HepG2 (cell line): Measurements from ENCODE around the gene FAM53B. TPM values are rescaled to one million over a fixed set of nuclear protein-coding genes. Genes with fewer than 3 reads are reported as not detected.

ENCODE experiments used
- ATAC-seq: fragments of 200-7000 bp; cut with Tn5 transposase; 3 replicates; pipeline ENCODE4 v1.9.1; 2020; ENCODE audit warnings: mild to moderate bottlenecking, moderate library complexity
- BruUV-seq: library from RNA; stranded (reverse); fragments of 400-500 nt; replicated peaks from 2 replicates; lab custom pipeline; 2021; lab: Mats Ljungman, UMichigan
- CTCF ChIA-PET: fragments of 300-600 bp; formaldehyde crosslinking; extraction: SDS; loops from one replicate; lab custom pipeline; 2021; ENCODE audit warnings: low total read pairs, inconsistent platforms, low intra/inter-chr PET ratio; lab: Yijun Ruan, JAX
- POLR2A ChIA-PET: fragments of 350-600 bp; sonication (Branson Sonifier 250); formaldehyde crosslinking; loops from one replicate; lab custom pipeline; 2020; ENCODE audit warnings: antibody characterized with exemption, inconsistent platforms; lab: Yijun Ruan, JAX
- DNase-seq: peaks from one replicate; pipeline ENCODE4 v3.0.0-alpha.2; 2015; ENCODE audit warnings: low spot score
- FAIRE-seq: peaks from 3 replicates; lab custom pipeline; 2011; peaks lifted over from hg19 to GRCh38; lab: Jason Lieb, UNC
- H2AFZ ChIP-seq: one replicate; pipeline ENCODE4 v1.6.1; 2011; ENCODE audit warnings: low read length, inconsistent platforms
- H3K27ac ChIP-seq: fragments of 300-600 bp; 3 replicates; pipeline ENCODE4 v1.8.0; 2011; ENCODE audit warnings: mixed run types, mild to moderate bottlenecking, mixed read lengths, low read length, inconsistent platforms; ENCODE audit not compliant: insufficient read depth; ENCODE audit errors: extremely low read length
- H3K27me3 ChIP-seq, 2 experiments: fragments of 200-600 bp in 1 of 2; 2 replicates in 1 of 2; 3 replicates in 1 of 2; pipeline versions ENCODE4 v1.6.0 to v1.8.0; 2011; ENCODE audit warnings: low read length in 2 of 2, mild to moderate bottlenecking in 2 of 2, moderate library complexity in 2 of 2, inconsistent platforms in 1 of 2; ENCODE audit not compliant: insufficient read depth in 2 of 2, control insufficient read depth in 1 of 2
- H3K36me3 ChIP-seq, 2 experiments: fragments of 200-600 bp in 1 of 2; replicated peaks in 1 of 2; 2 replicates in 1 of 2; 3 replicates in 1 of 2; pipeline versions ENCODE4 v1.5.1 to v1.8.0; 2011; ENCODE audit warnings: low read length in 2 of 2, inconsistent platforms in 1 of 2; ENCODE audit not compliant: insufficient read depth in 2 of 2, control insufficient read depth in 1 of 2
- H3K4me1 ChIP-seq: 2 replicates; pipeline ENCODE4 v1.5.1; 2012; ENCODE audit warnings: low read length, inconsistent platforms; ENCODE audit not compliant: insufficient read depth
- H3K4me2 ChIP-seq: 2 replicates; pipeline ENCODE4 v1.6.0; 2011; ENCODE audit warnings: low read depth, low read length, inconsistent platforms
- H3K4me3 ChIP-seq, 3 experiments: fragments of 200-600 bp in 1 of 3; sonication (generic), shearing (Covaris generic) in 1 of 3; replicated peaks in 1 of 3; 2 replicates each; pipeline ENCODE4 v1.5.1; 2011 to 2016; ENCODE audit warnings: low read length in 3 of 3, inconsistent platforms in 2 of 3, low read depth in 2 of 3, mild to moderate bottlenecking in 2 of 3, control low read depth in 1 of 3, mixed read lengths in 1 of 3; ENCODE audit not compliant: insufficient read depth in 1 of 3
- H3K79me2 ChIP-seq: one replicate; pipeline ENCODE4 v1.6.1; 2011; ENCODE audit warnings: low read length, inconsistent platforms; ENCODE audit not compliant: insufficient read depth
- H3K9ac ChIP-seq: 2 replicates; pipeline ENCODE4 v1.6.0; 2011; ENCODE audit warnings: mild to moderate bottlenecking, low read depth, low read length, inconsistent platforms; ENCODE audit not compliant: insufficient read depth
- H3K9me3 ChIP-seq: 2 replicates; pipeline ENCODE4 v1.5.1; 2012; ENCODE audit warnings: mild to moderate bottlenecking, low read length
- H4K20me1 ChIP-seq: 2 replicates; pipeline ENCODE4 v1.6.0; 2011; ENCODE audit warnings: inconsistent platforms, mild to moderate bottlenecking, low read length, moderate library complexity; ENCODE audit not compliant: insufficient read depth
- AGO2 ChIP-seq: fragments of 200-400 bp; formaldehyde crosslinking; optimal IDR thresholded peaks from 2 replicates; pipeline ENCODE3; 2017; ENCODE audit warnings: mild to moderate bottlenecking, low read depth, low read length, moderate library complexity
- CBX2 ChIP-seq, 2 experiments: fragments of 200-600 bp in 1 of 2; sonication (generic); formaldehyde crosslinking in 1 of 2; IDR thresholded peaks; 2 replicates each; pipeline versions ENCODE4 v1.7.0 to v1.8.1; 2018 to 2022; ENCODE audit warnings: low read depth in 2 of 2, low read length in 1 of 2, mild to moderate bottlenecking in 1 of 2, missing genetic modification reagents in 1 of 2
- HNF4A ChIP-seq: sonication (generic); formaldehyde crosslinking; IDR thresholded peaks from 2 replicates; pipeline ENCODE4 v1.4.0; 2020; ENCODE audit warnings: missing genetic modification reagents
- MBD4 ChIP-seq: IDR thresholded peaks from 2 replicates; pipeline ENCODE4 v1.6.1; 2012; ENCODE audit warnings: low read length, inconsistent platforms, borderline replicate concordance
- NFIB ChIP-seq: sonication (generic); formaldehyde crosslinking; IDR thresholded peaks from 2 replicates; pipeline ENCODE4 v1.9.0; 2021; ENCODE audit warnings: missing genetic modification reagents, mild to moderate bottlenecking, borderline replicate concordance
- NFRKB ChIP-seq: fragments of 450-650 bp; IDR thresholded peaks from 2 replicates; pipeline ENCODE4 v1.6.1; 2017
- NFYB ChIP-seq: sonication (generic); formaldehyde crosslinking; IDR thresholded peaks from 2 replicates; pipeline ENCODE4 v1.4.0; 2020; ENCODE audit warnings: missing genetic modification reagents
- POLR2AphosphoS2 ChIP-seq: IDR thresholded peaks from 2 replicates; pipeline ENCODE4 v1.6.1; 2011; ENCODE audit warnings: low read depth, low read length, improper control_type of control experiment
- XRCC5 ChIP-seq: fragments of 200-400 bp; formaldehyde crosslinking; optimal IDR thresholded peaks from 2 replicates; pipeline ENCODE3; 2017; ENCODE audit warnings: mild to moderate bottlenecking, low read length
- ZFP41 ChIP-seq: sonication (generic); formaldehyde crosslinking; IDR thresholded peaks from 2 replicates; pipeline ENCODE4 v1.4.0; 2020; ENCODE audit warnings: mild to moderate bottlenecking, missing genetic modification reagents, borderline replicate concordance
- ZNF10 ChIP-seq: sonication (generic); formaldehyde crosslinking; IDR thresholded peaks from 2 replicates; pipeline ENCODE4 v1.4.0; 2020; ENCODE audit warnings: mild to moderate bottlenecking, low read depth, missing genetic modification reagents, borderline replicate concordance
- ZNF569 ChIP-seq: sonication (generic); formaldehyde crosslinking; IDR thresholded peaks from 2 replicates; pipeline ENCODE4 v1.5.0; 2020; ENCODE audit warnings: mild to moderate bottlenecking, missing genetic modification reagents, moderate library complexity, borderline replicate concordance
- ZNF670 ChIP-seq: sonication (generic); formaldehyde crosslinking; IDR thresholded peaks from 2 replicates; pipeline ENCODE4 v1.8.0; 2022; ENCODE audit warnings: mild to moderate bottlenecking, missing genetic modification reagents, borderline replicate concordance
- ZNF7 ChIP-seq: IDR thresholded peaks from 2 replicates; pipeline ENCODE4 v1.6.1; 2016; ENCODE audit warnings: missing biosample characterization, missing genetic modification reagents
- ZNF883 ChIP-seq: sonication (generic); formaldehyde crosslinking; IDR thresholded peaks from 2 replicates; pipeline ENCODE4 v1.5.1; 2020; ENCODE audit warnings: mild to moderate bottlenecking, missing genetic modification reagents; ENCODE audit errors: not compliant biosample characterization
- WGBS: methylation state at CpG from one replicate; pipeline ENCODE4 v1.1.6; 2017; ENCODE audit warnings: low lambda C conversion rate; 5-methylcytosine and 5-hydroxymethylcytosine counted together
- in situ Hi-C: cut with HindIII; loops from 2 replicates; pipeline ENCODE4 v1.10.0; 2017; ENCODE audit warnings: low pct_unique_long_range_greater_than_20kb; ENCODE audit not compliant: extremely low pct_ligation_motif_present
- intact Hi-C: fragments of 100-400 bp; cut with micrococcal nuclease; formaldehyde crosslinking; loops from one replicate; pipeline ENCODE4 v1.10.0; 2022; ENCODE audit not compliant: unreplicated experiment
- polyA plus RNA-seq, 8 experiments: library from polyadenylated mRNA; depleted of rRNA in 3 of 8; stranded (reverse) in 7 of 8; unstranded in 1 of 8; fragments of >200 nt; fragmentation: Illumina TruSeq in 4 of 8; extraction: Trizol in 4 of 8; gene quantifications; 2 replicates each; pipeline versions ENCODE4 v1.2.1 to v1.2.3, GENCODE V29; 2011 to 2016; ENCODE audit warnings: low read depth in 4 of 8, missing spikeins in 1 of 8, mixed read lengths in 1 of 8; ENCODE audit not compliant: insufficient read depth in 1 of 8
- total RNA-seq, 5 experiments: library from RNA; depleted of rRNA; stranded (reverse); fragments of >200 nt; fragmentation: Illumina TruSeq; extraction: Trizol; gene quantifications; 2 replicates each; pipeline ENCODE4 v1.2.3, GENCODE V29; 2016; ENCODE audit warnings: low read depth in 1 of 5
- TF ChIP-seq, protein P1 (sequence below): sonication (generic); formaldehyde crosslinking; IDR thresholded peaks from 2 replicates; pipeline ENCODE4 v1.5.0; 2020; ENCODE audit warnings: missing genetic modification reagents
- TF ChIP-seq, protein P2 (sequence below): sonication (generic); formaldehyde crosslinking; IDR thresholded peaks from 2 replicates; pipeline ENCODE4 v1.4.0; 2020; ENCODE audit warnings: mild to moderate bottlenecking, missing genetic modification reagents
- TF ChIP-seq, protein P3 (sequence below): IDR thresholded peaks from 2 replicates; pipeline ENCODE4 v1.6.1; 2016; ENCODE audit warnings: missing compliant biosample characterization, missing genetic modification reagents, borderline replicate concordance

Gene FAM53B
- total and polyA plus RNA-seq, 2 of the 13 experiments (the other 11 are each of a cell fraction or from before 2014, with no cell fraction given), result 6.4 to 19.3 TPM

DNA sequence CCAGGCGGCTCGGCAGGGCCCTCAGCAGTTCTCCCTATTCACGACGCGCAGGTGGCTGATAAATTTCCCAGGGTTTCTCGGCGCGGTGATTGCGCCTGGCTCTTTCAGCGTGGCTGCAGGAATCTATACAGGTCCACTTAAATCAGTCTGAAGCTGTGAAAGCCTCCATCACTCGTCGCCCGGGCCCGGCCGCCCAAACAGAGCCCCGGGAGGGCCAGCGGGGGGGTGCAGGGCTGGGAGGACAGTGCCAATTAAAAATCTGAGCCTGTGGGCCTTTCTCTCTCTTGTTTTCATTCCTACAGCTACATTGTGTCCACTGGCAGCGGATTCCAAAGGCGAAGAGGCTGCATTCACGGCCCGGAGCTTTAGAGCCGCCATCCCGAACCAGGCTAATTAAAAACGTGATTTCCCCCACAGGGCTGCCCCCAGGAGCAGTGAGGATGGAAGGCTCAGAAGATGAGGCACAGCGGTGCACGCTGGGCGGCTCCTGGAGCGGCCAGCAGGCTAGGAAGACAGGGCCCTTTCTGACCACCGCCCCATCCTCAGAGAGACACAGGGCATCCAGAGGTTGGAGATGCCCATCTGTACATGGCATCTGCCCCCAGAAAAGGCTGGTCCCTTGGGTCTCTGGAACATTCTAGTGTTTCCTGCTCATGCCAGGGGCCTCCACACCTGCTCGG lies 100.7 kb downstream of the FAM53B start:
- no peak overlapping the region for H2AFZ ChIP-seq
- ChIA-PET CTCF (no interaction called here), POLR2A (no interaction called here)
- intact Hi-C loops, result no loop called here
- no peaks in the 10 kb centered on the region for H3K9me3 ChIP-seq
- H3K4me1 ChIP-seq, result peaks cover 24% of the 10 kb centered on the region
- no peak overlapping the region for H3K9ac ChIP-seq
- DNase-seq, result no peak
- H3K27ac ChIP-seq, result no peak overlapping the region
- no peak for FAIRE-seq
- no peak for ATAC-seq
- no peaks in the 10 kb centered on the region for H3K79me2 ChIP-seq
- WGBS, result 98% methylated on average over 23 of the region's 30 CpGs
- no peaks in the 10 kb centered on the region for H3K27me3 ChIP-seq
- BruUV-seq, result no TSS peak
- H3K4me3 ChIP-seq, result no peak overlapping the region
- H3K4me2 ChIP-seq, result no peak overlapping the region
- peaks cover 0 to 3% of the 10 kb centered on the region in 2 experiments; a peak in 2 of 5 replicates for H3K36me3 ChIP-seq
- in situ Hi-C loops, result no loop called here
- peaks cover 9% of the 10 kb centered on the region; the same call in 1 of the 2 replicates for H4K20me1 ChIP-seq
- TF ChIP-seq ZNF10, result no peak
- TF ChIP-seq ZNF883 (CRISPR knock-in tag), result no peak
- no peak for TF ChIP-seq XRCC5
- TF ChIP-seq POLR2AphosphoS2, result no peak
- TF ChIP-seq, protein P1, sequence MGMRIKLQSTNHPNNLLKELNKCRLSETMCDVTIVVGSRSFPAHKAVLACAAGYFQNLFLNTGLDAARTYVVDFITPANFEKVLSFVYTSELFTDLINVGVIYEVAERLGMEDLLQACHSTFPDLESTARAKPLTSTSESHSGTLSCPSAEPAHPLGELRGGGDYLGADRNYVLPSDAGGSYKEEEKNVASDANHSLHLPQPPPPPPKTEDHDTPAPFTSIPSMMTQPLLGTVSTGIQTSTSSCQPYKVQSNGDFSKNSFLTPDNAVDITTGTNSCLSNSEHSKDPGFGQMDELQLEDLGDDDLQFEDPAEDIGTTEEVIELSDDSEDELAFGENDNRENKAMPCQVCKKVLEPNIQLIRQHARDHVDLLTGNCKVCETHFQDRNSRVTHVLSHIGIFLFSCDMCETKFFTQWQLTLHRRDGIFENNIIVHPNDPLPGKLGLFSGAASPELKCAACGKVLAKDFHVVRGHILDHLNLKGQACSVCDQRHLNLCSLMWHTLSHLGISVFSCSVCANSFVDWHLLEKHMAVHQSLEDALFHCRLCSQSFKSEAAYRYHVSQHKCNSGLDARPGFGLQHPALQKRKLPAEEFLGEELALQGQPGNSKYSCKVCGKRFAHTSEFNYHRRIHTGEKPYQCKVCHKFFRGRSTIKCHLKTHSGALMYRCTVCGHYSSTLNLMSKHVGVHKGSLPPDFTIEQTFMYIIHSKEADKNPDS, result no peak
- TF ChIP-seq, protein P2, sequence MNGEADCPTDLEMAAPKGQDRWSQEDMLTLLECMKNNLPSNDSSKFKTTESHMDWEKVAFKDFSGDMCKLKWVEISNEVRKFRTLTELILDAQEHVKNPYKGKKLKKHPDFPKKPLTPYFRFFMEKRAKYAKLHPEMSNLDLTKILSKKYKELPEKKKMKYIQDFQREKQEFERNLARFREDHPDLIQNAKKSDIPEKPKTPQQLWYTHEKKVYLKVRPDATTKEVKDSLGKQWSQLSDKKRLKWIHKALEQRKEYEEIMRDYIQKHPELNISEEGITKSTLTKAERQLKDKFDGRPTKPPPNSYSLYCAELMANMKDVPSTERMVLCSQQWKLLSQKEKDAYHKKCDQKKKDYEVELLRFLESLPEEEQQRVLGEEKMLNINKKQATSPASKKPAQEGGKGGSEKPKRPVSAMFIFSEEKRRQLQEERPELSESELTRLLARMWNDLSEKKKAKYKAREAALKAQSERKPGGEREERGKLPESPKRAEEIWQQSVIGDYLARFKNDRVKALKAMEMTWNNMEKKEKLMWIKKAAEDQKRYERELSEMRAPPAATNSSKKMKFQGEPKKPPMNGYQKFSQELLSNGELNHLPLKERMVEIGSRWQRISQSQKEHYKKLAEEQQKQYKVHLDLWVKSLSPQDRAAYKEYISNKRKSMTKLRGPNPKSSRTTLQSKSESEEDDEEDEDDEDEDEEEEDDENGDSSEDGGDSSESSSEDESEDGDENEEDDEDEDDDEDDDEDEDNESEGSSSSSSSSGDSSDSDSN, result no peak
- no peak for TF ChIP-seq ZNF569 (CRISPR knock-in tag)
- no peak for TF ChIP-seq NFRKB
- TF ChIP-seq, protein P3, sequence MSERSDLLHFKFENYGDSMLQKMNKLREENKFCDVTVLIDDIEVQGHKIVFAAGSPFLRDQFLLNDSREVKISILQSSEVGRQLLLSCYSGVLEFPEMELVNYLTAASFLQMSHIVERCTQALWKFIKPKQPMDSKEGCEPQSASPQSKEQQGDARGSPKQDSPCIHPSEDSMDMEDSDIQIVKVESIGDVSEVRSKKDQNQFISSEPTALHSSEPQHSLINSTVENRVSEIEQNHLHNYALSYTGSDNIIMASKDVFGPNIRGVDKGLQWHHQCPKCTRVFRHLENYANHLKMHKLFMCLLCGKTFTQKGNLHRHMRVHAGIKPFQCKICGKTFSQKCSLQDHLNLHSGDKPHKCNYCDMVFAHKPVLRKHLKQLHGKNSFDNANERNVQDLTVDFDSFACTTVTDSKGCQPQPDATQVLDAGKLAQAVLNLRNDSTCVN (CRISPR knock-in tag), result no peak
- no peak for TF ChIP-seq HNF4A (CRISPR knock-in tag)
- TF ChIP-seq MBD4, result no peak
- TF ChIP-seq CBX2 (IDR thresholded peaks at IDR 0.05; ENCODE audit: low read depth, low read length), result no peak
- no peak for TF ChIP-seq CBX2 (CRISPR knock-in tag; IDR thresholded peaks at IDR 0.05; ENCODE audit: low read depth)
- no peak for TF ChIP-seq NFYB (CRISPR knock-in tag)
- TF ChIP-seq ZNF7 (CRISPR knock-in tag), result no peak
- TF ChIP-seq ZFP41, result no peak
- TF ChIP-seq NFIB (CRISPR knock-in tag), result no peak
- TF ChIP-seq AGO2, result no peak
- no peak for TF ChIP-seq ZNF670
